ENCODE data around the gene IL10RA.

IL10RA gene

DNA sequence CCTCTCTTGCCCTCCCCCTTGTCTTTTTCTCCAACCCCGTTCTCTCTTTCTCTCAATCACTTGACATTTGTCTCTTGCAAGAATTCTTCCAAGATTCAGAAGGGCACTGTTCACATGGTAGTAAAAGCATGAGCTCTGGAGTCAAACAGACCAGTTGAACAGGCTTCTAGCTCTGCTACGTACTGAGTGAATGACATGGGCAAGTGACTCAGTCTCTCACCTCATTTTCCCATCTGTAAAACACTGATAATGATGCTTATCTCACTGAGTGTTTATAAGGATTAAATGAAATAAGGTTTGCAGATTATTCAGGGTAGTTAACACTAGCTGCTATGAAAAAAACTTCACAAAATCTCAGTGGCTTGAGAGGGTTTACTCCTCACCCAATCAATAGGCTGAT is 5.9 kb upstream of the IL10RA start:
- Histone ChIP-seq H3K4ac (ENCODE audit: low read length) (no peak overlapping the region), H3K9ac (ENCODE audit: low read depth, low read length, poor library complexity) (no peak overlapping the region), H2BK15ac (ENCODE audit: low read length) (no peak overlapping the region), H3K4me3 (ENCODE audit: low read length in 2 of 2) (no peak overlapping the region), H3K36me3 (replicated peaks in 1 of 2; ENCODE audit: control insufficient read depth in 2 of 2, insufficient read depth in 2 of 2, low read length in 2 of 2) (no peaks in the 10 kb centered on the region), H3K14ac (ENCODE audit: low read length) (no peak overlapping the region), H2BK5ac (ENCODE audit: low read length) (no peak overlapping the region), H4K91ac (ENCODE audit: low read depth, low read length, poor library complexity) (no peak overlapping the region), H2AK5ac (ENCODE audit: low read depth, low read length) (no peak overlapping the region), H2AFZ (ENCODE audit: low read length) (no peak overlapping the region), H3K9me3 (replicated peaks in 1 of 2; ENCODE audit: control insufficient read depth in 2 of 2, insufficient read depth in 1 of 2, low read depth in 1 of 2, low read length in 2 of 2) (no peaks in the 10 kb centered on the region), H2BK120ac (ENCODE audit: low read depth, low read length) (no peak overlapping the region), H3K23ac (ENCODE audit: low read depth, low read length, poor library complexity) (no peak overlapping the region), H4K8ac (ENCODE audit: low read depth, low read length) (no peak overlapping the region), H3K4me2 (ENCODE audit: insufficient read depth, low read length, poor library complexity, severe bottlenecking) (no peak overlapping the region), H3K27me3 (ENCODE audit: control insufficient read depth in 3 of 3, insufficient read depth in 3 of 3, low read depth in 1 of 3, low read length in 3 of 3) (peaks cover 0 to 21% (median 2%) of the 10 kb centered on the region in 3 experiments), H2BK12ac (ENCODE audit: low read length) (no peak overlapping the region), H3K18ac (ENCODE audit: low read length) (no peak overlapping the region), H3K27ac (replicated peaks; ENCODE audit: low read length) (no peak overlapping the region), H3K4me1 (ENCODE audit: control insufficient read depth in 2 of 2, insufficient read depth in 1 of 2, low read depth in 1 of 2, low read length in 2 of 2) (no peaks in the 10 kb centered on the region), H3K79me1 (ENCODE audit: low read depth, low read length) (no peaks in the 10 kb centered on the region)
- no peak for DNase-seq (ENCODE audit: low spot score)
- WGBS, 2 donors (ENCODE audit: extremely low coverage in 2 of 2, insufficient read length in 2 of 2, insufficient replicate concordance in 1 of 2), result no CpG with 5 or more reads among the region's 2 CpGs

- no CpG with 5 or more reads among the region's 3 CpGs for WGBS, 2 donors (ENCODE audit: extremely low coverage in 2 of 2, insufficient read length in 2 of 2, insufficient replicate concordance in 1 of 2)
- no peak for DNase-seq (ENCODE audit: low spot score)
- Histone ChIP-seq H3K27me3 (ENCODE audit: control insufficient read depth in 3 of 3, insufficient read depth in 3 of 3, low read depth in 1 of 3, low read length in 3 of 3) (peaks cover 0 to 24% (median 2%) of the 10 kb centered on the region in 3 experiments), H2AK5ac (ENCODE audit: low read depth, low read length) (no peak overlapping the region), H3K23ac (ENCODE audit: low read depth, low read length, poor library complexity) (no peak overlapping the region), H2BK12ac (ENCODE audit: low read length) (no peak overlapping the region), H3K9me3 (replicated peaks in 1 of 2; ENCODE audit: control insufficient read depth in 2 of 2, insufficient read depth in 1 of 2, low read depth in 1 of 2, low read length in 2 of 2) (no peaks in the 10 kb centered on the region), H3K36me3 (replicated peaks in 1 of 2; ENCODE audit: control insufficient read depth in 2 of 2, insufficient read depth in 2 of 2, low read length in 2 of 2) (no peaks in the 10 kb centered on the region), H3K14ac (ENCODE audit: low read length) (no peak overlapping the region), H2BK15ac (ENCODE audit: low read length) (no peak overlapping the region), H3K4ac (ENCODE audit: low read length) (no peak overlapping the region), H3K18ac (ENCODE audit: low read length) (no peak overlapping the region), H3K79me1 (ENCODE audit: low read depth, low read length) (no peaks in the 10 kb centered on the region), H3K27ac (replicated peaks; ENCODE audit: low read length) (no peak overlapping the region), H3K4me2 (ENCODE audit: insufficient read depth, low read length, poor library complexity, severe bottlenecking) (no peak overlapping the region), H3K4me1 (ENCODE audit: control insufficient read depth in 2 of 2, insufficient read depth in 1 of 2, low read depth in 1 of 2, low read length in 2 of 2) (no peaks in the 10 kb centered on the region), H2BK5ac (ENCODE audit: low read length) (no peak overlapping the region), H2AFZ (ENCODE audit: low read length) (no peak overlapping the region), H4K8ac (ENCODE audit: low read depth, low read length) (no peak overlapping the region), H3K9ac (ENCODE audit: low read depth, low read length, poor library complexity) (no peak overlapping the region), H4K91ac (ENCODE audit: low read depth, low read length, poor library complexity) (no peak overlapping the region), H3K4me3 (ENCODE audit: low read length in 2 of 2) (no peak overlapping the region), H2BK120ac (ENCODE audit: low read depth, low read length) (no peak overlapping the region)
Measured at GRCh38 chr11:117980720-117981119, 5.5 kb upstream of the IL10RA start.

- H3K36me3 ChIP-seq (replicated peaks in 1 of 2; ENCODE audit: control insufficient read depth in 2 of 2, insufficient read depth in 2 of 2, low read length in 2 of 2), result no peaks in the 10 kb centered on the region
- H2BK120ac ChIP-seq (ENCODE audit: low read depth, low read length), result no peak overlapping the region
- H3K27ac ChIP-seq (replicated peaks; ENCODE audit: low read length), result no peak overlapping the region
- H4K8ac ChIP-seq (ENCODE audit: low read depth, low read length), result no peak overlapping the region
- peaks cover 0 to 41% (median 19%) of the 10 kb centered on the region in 3 experiments for H3K27me3 ChIP-seq (ENCODE audit: control insufficient read depth in 3 of 3, insufficient read depth in 3 of 3, low read depth in 1 of 3, low read length in 3 of 3)
- H2BK15ac ChIP-seq (ENCODE audit: low read length), result no peak overlapping the region
- H3K18ac ChIP-seq (ENCODE audit: low read length), result no peak overlapping the region
- H3K4ac ChIP-seq (ENCODE audit: low read length), result no peak overlapping the region
- H3K79me1 ChIP-seq (ENCODE audit: low read depth, low read length), result no peaks in the 10 kb centered on the region
- no peaks in the 10 kb centered on the region for H3K9me3 ChIP-seq (replicated peaks in 1 of 2; ENCODE audit: control insufficient read depth in 2 of 2, insufficient read depth in 1 of 2, low read depth in 1 of 2, low read length in 2 of 2)
- H4K91ac ChIP-seq (ENCODE audit: low read depth, low read length, poor library complexity), result no peak overlapping the region
- H2AFZ ChIP-seq (ENCODE audit: low read length), result no peak overlapping the region
- H2AK5ac ChIP-seq (ENCODE audit: low read depth, low read length), result no peak overlapping the region
- no peak for DNase-seq (ENCODE audit: low spot score)
- H3K9ac ChIP-seq (ENCODE audit: low read depth, low read length, poor library complexity), result no peak overlapping the region
- WGBS, 2 donors (ENCODE audit: extremely low coverage in 2 of 2, insufficient read length in 2 of 2, insufficient replicate concordance in 1 of 2), result no CpG with 5 or more reads among the region's 3 CpGs
- no peak overlapping the region for H3K4me3 ChIP-seq (ENCODE audit: low read length in 2 of 2)
- H3K14ac ChIP-seq (ENCODE audit: low read length), result no peak overlapping the region
- H3K4me1 ChIP-seq (ENCODE audit: control insufficient read depth in 2 of 2, insufficient read depth in 1 of 2, low read depth in 1 of 2, low read length in 2 of 2), result peaks cover 1 to 3% of the 10 kb centered on the region in 2 donors
- no peak overlapping the region for H2BK5ac ChIP-seq (ENCODE audit: low read length)
- no peak overlapping the region for H3K4me2 ChIP-seq (ENCODE audit: insufficient read depth, low read length, poor library complexity, severe bottlenecking)
- H2BK12ac ChIP-seq (ENCODE audit: low read length), result no peak overlapping the region
- H3K23ac ChIP-seq (ENCODE audit: low read depth, low read length, poor library complexity), result no peak overlapping the region
Measured at GRCh38 chr11:117983163-117983475, 3.1 kb upstream of the IL10RA start.

GRCh38 chr11:117984476-117984875 is 1.7 kb upstream of the IL10RA start:
- Histone ChIP-seq H3K36me3 (replicated peaks in 1 of 2; ENCODE audit: control insufficient read depth in 2 of 2, insufficient read depth in 2 of 2, low read length in 2 of 2) (no peaks in the 10 kb centered on the region), H3K79me1 (ENCODE audit: low read depth, low read length) (no peaks in the 10 kb centered on the region), H3K4me1 (ENCODE audit: control insufficient read depth in 2 of 2, insufficient read depth in 1 of 2, low read depth in 1 of 2, low read length in 2 of 2) (peaks cover 1 to 3% of the 10 kb centered on the region in 2 donors), H3K4ac (ENCODE audit: low read length) (no peak overlapping the region), H2AFZ (ENCODE audit: low read length) (no peak overlapping the region), H2AK5ac (ENCODE audit: low read depth, low read length) (no peak overlapping the region), H3K27ac (replicated peaks; ENCODE audit: low read length) (no peak overlapping the region), H2BK5ac (ENCODE audit: low read length) (no peak overlapping the region), H3K4me3 (ENCODE audit: low read length in 2 of 2) (no peak overlapping the region), H3K23ac (ENCODE audit: low read depth, low read length, poor library complexity) (no peak overlapping the region), H2BK120ac (ENCODE audit: low read depth, low read length) (no peak overlapping the region), H3K9ac (ENCODE audit: low read depth, low read length, poor library complexity) (no peak overlapping the region), H2BK15ac (ENCODE audit: low read length) (no peak overlapping the region), H3K9me3 (replicated peaks in 1 of 2; ENCODE audit: control insufficient read depth in 2 of 2, insufficient read depth in 1 of 2, low read depth in 1 of 2, low read length in 2 of 2) (no peaks in the 10 kb centered on the region), H4K8ac (ENCODE audit: low read depth, low read length) (no peak overlapping the region), H2BK12ac (ENCODE audit: low read length) (no peak overlapping the region), H3K27me3 (ENCODE audit: control insufficient read depth in 3 of 3, insufficient read depth in 3 of 3, low read depth in 1 of 3, low read length in 3 of 3) (peaks cover 0 to 51% (median 22%) of the 10 kb centered on the region in 3 experiments), H4K91ac (ENCODE audit: low read depth, low read length, poor library complexity) (no peak overlapping the region), H3K4me2 (ENCODE audit: insufficient read depth, low read length, poor library complexity, severe bottlenecking) (no peak overlapping the region), H3K14ac (ENCODE audit: low read length) (no peak overlapping the region), H3K18ac (ENCODE audit: low read length) (no peak overlapping the region)
- no peak for DNase-seq (ENCODE audit: low spot score)
- no CpG with 5 or more reads among the region's 4 CpGs for WGBS, 2 donors (ENCODE audit: extremely low coverage in 2 of 2, insufficient read length in 2 of 2, insufficient replicate concordance in 1 of 2)
